ENCODE data around the gene PPP1R12C.
A peak's percentile ranks its signal among the peaks of the same experiment; 100 is the strongest.

The PPP1R12C gene

GRCh38 chr19:55091126-55091910 lies 26.1 kb downstream of the PPP1R12C start:
- no peak for DNase-seq (ENCODE audit: low read depth in 2 of 2)

- no peak for DNase-seq (ENCODE audit: low read depth in 2 of 2)
These were observed 26.9 kb downstream of the PPP1R12C start for GRCh38 chr19:55090564-55090963.

GRCh38 chr19:55089342-55089944 lies 28.0 kb downstream of the PPP1R12C start:
- no peak for DNase-seq (ENCODE audit: low read depth in 2 of 2)

- DNase-seq (ENCODE audit: low read depth in 2 of 2) = peak; percentile 59 to 64
These were observed 28.7 kb downstream of the PPP1R12C start for GRCh38 chr19:55088543-55089341.

- DNase-seq (ENCODE audit: low read depth in 2 of 2) = no peak
These were observed 29.4 kb downstream of the PPP1R12C start for GRCh38 chr19:55088021-55088451.

DNA sequence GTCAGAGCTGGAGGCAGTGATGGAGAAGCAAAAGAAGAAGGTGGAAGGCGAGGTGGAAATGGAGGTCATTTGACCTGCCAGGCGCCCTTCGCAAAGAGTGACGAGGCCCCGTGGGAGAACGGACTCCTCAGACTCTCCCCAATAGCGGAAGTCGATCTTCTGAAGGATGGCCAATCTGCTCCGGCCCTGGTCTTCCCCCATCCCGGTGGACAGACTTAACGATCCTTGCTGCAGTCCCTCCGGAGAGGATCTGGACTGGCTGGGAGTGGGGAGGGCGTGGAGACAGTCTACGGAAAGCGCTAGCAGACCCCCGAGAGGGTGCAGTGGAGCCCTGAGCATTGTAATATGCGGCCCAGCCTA lies 29.9 kb downstream of the PPP1R12C start:
- DNase-seq (ENCODE audit: low read depth in 2 of 2) = no peak

DNA sequence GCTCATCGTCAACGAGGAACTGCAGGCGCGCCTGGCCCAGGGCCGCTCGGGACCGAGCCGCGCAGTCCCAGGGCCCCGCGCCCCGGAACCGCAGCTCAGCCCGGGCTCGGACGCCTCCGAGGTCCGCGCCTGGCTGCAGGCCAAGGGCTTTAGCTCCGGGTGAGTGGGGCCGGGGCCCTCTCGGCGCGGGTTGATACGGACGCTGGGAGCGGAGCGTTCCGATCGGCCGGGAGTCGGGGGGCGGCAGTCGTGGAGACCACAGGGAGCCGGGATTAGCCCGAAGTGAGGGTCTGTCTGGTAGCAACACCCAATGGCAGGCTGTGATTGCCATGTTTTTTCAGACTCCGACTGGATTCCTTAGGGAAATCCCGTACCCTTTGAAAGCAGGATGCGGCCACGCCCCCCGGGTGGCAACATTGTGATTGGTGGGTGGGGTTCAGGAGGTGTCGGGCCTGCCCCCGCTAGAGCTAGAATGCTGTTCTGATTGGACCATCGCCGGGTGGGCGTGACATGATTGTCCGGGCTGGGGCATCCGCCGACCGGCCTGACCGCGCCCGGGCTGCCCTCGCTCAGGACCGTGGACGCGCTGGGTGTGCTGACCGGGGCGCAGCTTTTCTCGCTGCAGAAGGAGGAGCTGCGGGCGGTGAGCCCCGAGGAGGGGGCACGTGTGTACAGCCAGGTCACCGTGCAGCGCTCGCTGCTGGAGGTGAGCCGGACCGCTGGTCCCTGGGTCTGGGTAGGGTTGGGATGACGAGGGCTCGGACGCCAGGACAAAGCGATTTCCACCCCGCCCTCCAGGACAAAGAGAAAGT lies 30.5 kb downstream of the PPP1R12C start:
- DNase-seq (ENCODE audit: low read depth in 2 of 2) = peak in 1 of 2 donors; percentile 43

DNA sequence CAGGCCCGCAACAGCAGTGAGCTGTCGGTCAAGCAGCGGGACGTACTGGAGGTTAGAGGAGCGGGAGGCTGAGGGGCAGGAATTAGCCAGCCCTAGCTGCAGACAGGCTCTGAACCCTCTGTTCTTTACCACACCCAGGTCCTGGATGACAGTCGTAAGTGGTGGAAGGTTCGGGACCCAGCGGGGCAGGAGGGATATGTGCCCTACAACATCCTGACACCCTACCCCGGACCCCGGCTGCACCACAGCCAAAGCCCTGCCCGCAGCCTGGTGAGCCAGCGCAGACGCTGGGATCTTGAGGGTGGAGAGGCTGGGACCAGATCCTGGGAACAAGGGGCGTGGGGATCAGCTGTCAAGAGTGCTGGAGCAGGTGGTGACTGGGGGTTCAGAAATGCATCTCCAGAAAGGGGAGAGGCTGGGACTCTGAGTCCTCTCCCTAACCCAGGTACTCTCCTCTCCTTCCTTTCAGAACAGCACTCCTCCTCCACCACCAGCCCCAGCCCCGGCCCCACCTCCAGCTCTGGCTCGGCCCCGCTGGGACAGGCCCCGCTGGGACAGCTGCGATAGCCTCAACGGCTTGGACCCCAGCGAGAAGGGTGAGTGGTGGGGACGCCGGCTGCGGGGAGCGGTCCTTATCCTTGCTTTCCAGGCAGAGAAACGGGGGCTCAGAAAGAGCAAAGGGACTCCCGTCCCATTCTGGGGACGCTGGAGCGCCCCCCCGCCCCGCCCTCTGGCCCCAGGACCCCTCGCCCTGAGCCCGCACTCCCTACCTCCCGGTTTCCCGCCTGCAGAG lies 31.3 kb downstream of the PPP1R12C start:
- no peak for DNase-seq (ENCODE audit: low read depth in 2 of 2)

GRCh38 chr19:55084416-55084815 lies 33.0 kb downstream of the PPP1R12C start:
- no peak for DNase-seq (ENCODE audit: low read depth in 2 of 2)

DNA sequence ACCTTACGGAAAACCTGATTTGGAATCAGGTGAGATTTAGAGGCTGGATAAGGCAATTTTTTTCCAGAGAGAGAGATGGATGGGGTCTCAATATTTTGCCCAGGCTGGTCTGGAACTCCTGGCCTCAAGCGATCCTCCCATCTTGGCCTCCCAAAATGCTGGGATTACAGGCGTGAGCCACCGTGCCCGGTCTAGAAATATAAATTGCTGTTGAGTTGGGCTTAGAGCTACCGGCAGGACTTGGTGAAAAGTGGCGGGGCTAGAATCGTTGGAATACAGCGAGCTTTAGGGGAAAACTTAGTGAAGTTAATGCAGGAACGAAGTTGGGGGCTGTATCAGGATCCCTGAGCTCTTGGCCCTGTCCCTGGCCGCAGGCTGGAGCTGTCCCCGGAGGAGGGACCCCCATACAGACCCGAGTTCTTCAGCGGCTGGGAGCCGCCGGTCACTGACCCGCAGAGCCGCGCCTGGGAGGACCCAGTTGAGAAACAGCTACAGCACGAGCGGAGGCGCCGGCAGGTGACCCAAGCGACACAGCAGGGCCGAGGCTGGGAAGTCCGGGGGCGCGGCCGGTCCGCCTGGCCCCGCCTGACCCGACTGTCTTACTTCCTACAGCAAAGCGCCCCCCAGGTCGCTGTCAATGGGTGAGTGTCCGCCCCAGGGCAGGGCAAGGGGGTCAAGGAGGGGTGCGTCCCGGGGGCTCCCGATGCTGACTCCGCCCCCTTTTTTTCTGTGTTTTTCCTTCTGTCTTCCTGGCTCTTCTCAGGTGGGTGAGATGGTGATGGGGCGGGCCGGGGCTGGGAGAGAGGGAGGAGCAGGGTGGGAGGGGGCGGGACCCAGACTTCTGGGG lies 34.2 kb downstream of the PPP1R12C start:
- no peak for DNase-seq (ENCODE audit: low read depth in 2 of 2)

GRCh38 chr19:55082020-55082851 lies 35.2 kb downstream of the PPP1R12C start:
- peak in 1 of 2 donors; percentile 42 for DNase-seq (ENCODE audit: low read depth in 2 of 2)

GRCh38 chr19:55081770-55082019 lies 35.7 kb downstream of the PPP1R12C start:
- DNase-seq (ENCODE audit: low read depth in 2 of 2) = no peak

GRCh38 chr19:55080968-55081769 lies 36.3 kb downstream of the PPP1R12C start:
- peak; percentile 84 to 86 for DNase-seq (ENCODE audit: low read depth in 2 of 2)

GRCh38 chr19:55080121-55080967 lies 37.1 kb downstream of the PPP1R12C start:
- DNase-seq (ENCODE audit: low read depth in 2 of 2) = peak; percentile 47 to 60

- DNase-seq (ENCODE audit: low read depth in 2 of 2) = no peak
These were observed 37.9 kb downstream of the PPP1R12C start for GRCh38 chr19:55079400-55080038.

DNA sequence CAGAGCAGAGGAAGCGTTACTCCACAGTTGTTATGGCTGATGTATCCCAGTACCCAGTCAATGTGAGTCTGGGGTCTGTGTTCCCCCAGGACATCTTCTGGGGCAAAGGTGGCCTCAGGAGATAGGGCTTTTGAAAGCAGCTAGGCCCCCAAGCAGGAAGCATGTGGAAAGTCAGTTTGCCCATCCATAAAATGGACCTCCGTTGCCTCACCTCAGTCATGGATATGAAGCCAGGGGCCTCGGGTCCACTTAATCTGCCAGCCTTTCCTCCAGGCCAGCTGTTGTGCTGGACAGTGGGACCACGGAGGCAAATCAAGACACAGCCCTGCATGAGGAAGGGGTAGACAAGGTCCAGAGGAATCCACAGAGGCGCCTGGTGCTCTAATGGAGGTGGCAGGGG lies 38.4 kb downstream of the PPP1R12C start:
- DNase-seq (ENCODE audit: low read depth in 2 of 2) = no peak

- DNase-seq (ENCODE audit: low read depth in 2 of 2) = no peak
These were observed 40.3 kb downstream of the PPP1R12C start for GRCh38 chr19:55077106-55077505.
